AG09319 (cell line): Measurements from ENCODE around the gene CCDC194.
"Not testable (repeated sequence)": the region's sequence is repeated elsewhere in the genome, so short reads cannot be mapped to it uniquely, and the experiment has no call there.

Experiments
- DNase-seq: peaks from one replicate; pipeline ENCODE4 v3.0.0-alpha.2; 2010; ENCODE audit warnings: low read depth; ENCODE audit errors: extremely low read depth
- CTCF ChIP-seq: IDR thresholded peaks from 2 replicates; pipeline ENCODE4 v1.5.1; 2011; ENCODE audit warnings: low read depth, mild to moderate bottlenecking, inconsistent platforms, low read length, moderate library complexity

Gene CCDC194

GRCh38 chr19:17370026-17370587, 23.9 kb downstream of the CCDC194 start:
- no peak for DNase-seq
- TF ChIP-seq CTCF = no peak

- DNase-seq = no peak
- TF ChIP-seq CTCF = no peak
These were observed 28.6 kb downstream of the CCDC194 start for GRCh38 chr19:17365361-17365760.

GRCh38 chr19:17363852-17364605, 30.0 kb downstream of the CCDC194 start:
- DNase-seq = not testable (repeated sequence)

- no peak for TF ChIP-seq CTCF
- no peak for DNase-seq
These were observed 33.8 kb downstream of the CCDC194 start for GRCh38 chr19:17359905-17360800.

- no peak for TF ChIP-seq CTCF
- no peak for DNase-seq
These were observed 35.6 kb downstream of the CCDC194 start for GRCh38 chr19:17358395-17358794.

GRCh38 chr19:17357724-17358123, 36.3 kb downstream of the CCDC194 start:
- no peak for TF ChIP-seq CTCF
- DNase-seq = no peak

- no peak for DNase-seq
- no peak for TF ChIP-seq CTCF
These were observed 36.8 kb downstream of the CCDC194 start for GRCh38 chr19:17357078-17357666.
